ENCODE measurements around the gene MYLK. TPM values are rescaled to one million over a fixed set of nuclear protein-coding genes. Genes with fewer than 3 reads are reported as not detected.

Gene MYLK
- total and polyA plus RNA-seq, 9 donors = 50.2 to 645 (median 205) TPM

- Histone ChIP-seq H3K4me1 (ENCODE audit: insufficient read depth) (no peaks in the 10 kb centered on the region), H3K27me3 (no peaks in the 10 kb centered on the region), H3K27ac (no peak overlapping the region), H3K36me3 (no peaks in the 10 kb centered on the region), H3K9me3 (no peaks in the 10 kb centered on the region), H3K4me3 (no peak overlapping the region)
- intact Hi-C loops (cut with DNase I) = no loop called here
- WGBS, 3 donors = 89 to 92% (median 91%) methylated on average over 10 of the region's 10 CpGs
- TF ChIP-seq POLR2A (IDR thresholded peaks at IDR 0.05) (no peak), EP300 (IDR thresholded peaks at IDR 0.05) (no peak), CTCF (IDR thresholded peaks at IDR 0.05) (no peak)
- no peak for DNase-seq
Observed at GRCh38 chr3:123779655-123780231, 104.4 kb downstream of the MYLK start.

DNA sequence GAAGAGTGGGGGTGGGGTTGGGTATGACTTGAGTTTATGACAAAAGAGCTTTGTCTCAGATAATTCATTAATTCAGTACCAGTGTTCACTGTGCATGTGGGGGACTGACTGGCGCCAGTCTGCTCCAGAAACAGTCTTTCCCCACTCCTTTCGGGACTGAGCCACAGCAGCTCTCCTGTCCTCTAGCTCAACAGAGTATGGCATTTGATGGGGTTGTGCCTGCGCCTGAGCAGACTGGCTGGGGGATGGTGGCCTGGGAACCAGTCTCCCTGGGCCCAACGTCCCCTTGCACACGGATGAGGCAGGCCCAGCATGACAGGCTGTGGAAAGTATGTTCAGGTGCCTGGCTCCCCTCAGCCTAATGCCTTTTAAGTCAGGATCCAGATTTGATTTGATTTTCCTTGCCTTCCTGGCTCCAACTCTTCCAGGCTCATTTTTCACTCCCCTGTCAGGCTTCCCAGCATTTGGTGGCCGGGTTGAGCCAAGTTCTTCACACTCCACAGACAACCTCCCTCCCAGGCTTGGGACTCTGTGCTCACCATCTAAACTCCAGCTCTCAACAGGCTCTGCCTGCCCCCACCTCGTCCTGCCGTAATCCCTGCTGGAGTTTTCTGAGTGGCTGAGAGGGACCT, 105.0 kb downstream of the MYLK start:
- DNase-seq = no peak
- Histone ChIP-seq H3K27me3 (no peaks in the 10 kb centered on the region), H3K27ac (no peak overlapping the region), H3K4me3 (no peak overlapping the region), H3K36me3 (no peaks in the 10 kb centered on the region), H3K9me3 (no peaks in the 10 kb centered on the region), H3K4me1 (ENCODE audit: insufficient read depth) (no peaks in the 10 kb centered on the region)
- WGBS, 3 donors = 68 to 84% (median 82%) methylated on average over 8 of the region's 8 CpGs
- TF ChIP-seq EP300 (IDR thresholded peaks at IDR 0.05) = no peak
- TF ChIP-seq POLR2A (IDR thresholded peaks at IDR 0.05) = no peak
- no peak for TF ChIP-seq CTCF (IDR thresholded peaks at IDR 0.05)
- intact Hi-C loops (cut with DNase I) = no loop called here

DNA sequence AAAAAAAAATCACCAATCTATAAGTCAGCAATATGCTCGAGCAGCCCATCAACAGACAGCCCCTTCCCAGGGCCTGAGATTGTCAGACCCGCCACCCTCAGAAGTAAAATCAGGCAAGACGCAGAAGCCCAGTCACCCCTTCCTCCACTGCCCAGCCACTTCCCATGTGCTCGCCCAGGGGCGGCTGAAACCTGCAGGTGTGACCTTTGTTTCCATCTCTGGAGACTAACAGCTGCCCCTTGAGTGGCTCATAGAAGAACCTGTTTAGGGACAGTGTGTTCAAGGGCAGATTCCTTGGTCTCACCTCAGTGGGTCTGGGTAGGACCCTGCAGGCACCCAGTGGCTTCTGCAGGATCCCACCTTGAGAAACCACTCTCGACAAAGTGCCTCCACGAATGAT, 105.6 kb downstream of the MYLK start:
- no peaks in the 10 kb centered on the region for H3K36me3 ChIP-seq
- no peak for DNase-seq
- H3K4me3 ChIP-seq = no peak overlapping the region
- no peak overlapping the region for H3K27ac ChIP-seq
- no peaks in the 10 kb centered on the region for H3K27me3 ChIP-seq
- no peak for TF ChIP-seq POLR2A (IDR thresholded peaks at IDR 0.05)
- no peak for TF ChIP-seq EP300 (IDR thresholded peaks at IDR 0.05)
- TF ChIP-seq CTCF (IDR thresholded peaks at IDR 0.05) = no peak
- WGBS, 3 donors = 94 to 97% (median 96%) methylated on average over 7 of the region's 7 CpGs
- H3K9me3 ChIP-seq = no peaks in the 10 kb centered on the region
- H3K4me1 ChIP-seq (ENCODE audit: insufficient read depth) = no peaks in the 10 kb centered on the region
- intact Hi-C loops (cut with DNase I) = no loop called here

GRCh38 chr3:123776071-123776782, 107.9 kb downstream of the MYLK start:
- no peak overlapping the region for H3K4me3 ChIP-seq
- no peak overlapping the region for H3K27ac ChIP-seq
- no peaks in the 10 kb centered on the region for H3K4me1 ChIP-seq (ENCODE audit: insufficient read depth)
- H3K36me3 ChIP-seq = no peaks in the 10 kb centered on the region
- WGBS, 3 donors = 81 to 85% (median 82%) methylated on average over 5 of the region's 5 CpGs
- TF ChIP-seq CTCF (IDR thresholded peaks at IDR 0.05) (no peak), EP300 (IDR thresholded peaks at IDR 0.05) (no peak), POLR2A (IDR thresholded peaks at IDR 0.05) (no peak)
- intact Hi-C loops (cut with DNase I) = no loop called here
- no peaks in the 10 kb centered on the region for H3K9me3 ChIP-seq
- DNase-seq = no peak
- H3K27me3 ChIP-seq = peaks cover 3% of the 10 kb centered on the region
